HG03097 (cell line): ENCODE data around the gene TMEM231.
A peak's percentile ranks its signal among the peaks of the same experiment; 100 is the strongest.
"Not testable (repeated sequence)": the region's sequence is repeated elsewhere in the genome, so short reads cannot be mapped to it uniquely, and the experiment has no call there.

Experiments
- ATAC-seq: cut with Tn5 transposase; IDR thresholded peaks from one replicate; pipeline ENCODE4 v1.9.1; 2021; ENCODE audit not compliant: unreplicated experiment, low FRiP score

The TMEM231 gene

GRCh38 chr16:75555707-75556430 is at the start of gene TMEM231:
TMEM231 (minus strand) TSS chr16:75556252; CDS start chr16:75556209, 43 bp downstream.
- peak; percentile 96 for ATAC-seq

GRCh38 chr16:75603241-75603640 is 47.2 kb upstream of the TMEM231 start:
- no peak for ATAC-seq

- no peak for ATAC-seq
Measured at GRCh38 chr16:75599452-75600277, 43.6 kb upstream of the TMEM231 start.

GRCh38 chr16:75593825-75594820 is 38.1 kb upstream of the TMEM231 start:
- no peak for ATAC-seq

- no peak for ATAC-seq
Measured at GRCh38 chr16:75593308-75593707, 37.3 kb upstream of the TMEM231 start.

GRCh38 chr16:75591927-75592326 is 35.9 kb upstream of the TMEM231 start:
- not testable (repeated sequence) for ATAC-seq

- no peak for ATAC-seq
Measured at GRCh38 chr16:75590920-75591843, 35.1 kb upstream of the TMEM231 start.

- ATAC-seq, result no peak
Measured at GRCh38 chr16:75589306-75589705, 33.3 kb upstream of the TMEM231 start.

GRCh38 chr16:75588716-75589115 is 32.7 kb upstream of the TMEM231 start:
- no peak for ATAC-seq

GRCh38 chr16:75584108-75584507 is 28.1 kb upstream of the TMEM231 start:
- no peak for ATAC-seq

- no peak for ATAC-seq
Measured at GRCh38 chr16:75579281-75579834, 23.3 kb upstream of the TMEM231 start.

GRCh38 chr16:75578725-75579124 is 22.7 kb upstream of the TMEM231 start:
- ATAC-seq, result no peak

- ATAC-seq, result no peak
Measured at GRCh38 chr16:75578212-75578611, 22.2 kb upstream of the TMEM231 start.

GRCh38 chr16:75576384-75576811 is 20.3 kb upstream of the TMEM231 start:
- ATAC-seq, result no peak

- ATAC-seq, result no peak
Measured at GRCh38 chr16:75575958-75576357, 19.9 kb upstream of the TMEM231 start.

- no peak for ATAC-seq
Measured at GRCh38 chr16:75573955-75574354, 17.9 kb upstream of the TMEM231 start.

- no peak for ATAC-seq
Measured at GRCh38 chr16:75572864-75573542, 17.0 kb upstream of the TMEM231 start.

GRCh38 chr16:75570396-75571065 is 14.5 kb upstream of the TMEM231 start:
- no peak for ATAC-seq
